Endothelial cell of umbilical vein (primary cell): Measurements from ENCODE around the gene DISP2. TPM values are rescaled to one million over a fixed set of nuclear protein-coding genes. Genes with fewer than 3 reads are reported as not detected.

ENCODE experiments used
- BruUV-seq: library from RNA; stranded (reverse); fragments of 400-500 nt; replicated peaks from 2 replicates; lab custom pipeline; 2021; lab: Mats Ljungman, UMichigan
- CTCF ChIA-PET: fragments of 300-600, 350-600 bp; sonication (Branson Sonifier 250); formaldehyde crosslinking; loops from one replicate; lab custom pipeline; 2021; ENCODE audit warnings: antibody characterized with exemption, inconsistent platforms; lab: Charles Lee
- POLR2A ChIA-PET: fragments of 300-600, 350-600 bp; sonication (Branson Sonifier 250); formaldehyde crosslinking; loops from one replicate; lab custom pipeline; 2021; ENCODE audit warnings: antibody characterized with exemption, inconsistent platforms; lab: Charles Lee
- DNase-seq: peaks from one replicate; pipeline ENCODE4 v3.0.0-alpha.2; 2011; ENCODE audit warnings: low read depth, low spot score
- FAIRE-seq: peaks from 2 replicates; lab custom pipeline; 2011; peaks lifted over from hg19 to GRCh38; lab: Jason Lieb, UNC
- H2AFZ ChIP-seq: 2 replicates; pipeline ENCODE4 v1.6.0; 2012; ENCODE audit warnings: low read depth, low read length, control low read depth, inconsistent platforms
- H3K27ac ChIP-seq: 2 replicates; pipeline ENCODE4 v1.5.1; 2011; ENCODE audit warnings: low read depth, mild to moderate bottlenecking, control low read depth, low read length, moderate library complexity; ENCODE audit not compliant: insufficient read depth
- H3K27me3 ChIP-seq, 2 experiments: 2 replicates each; pipeline versions ENCODE4 v1.6.0 to v1.6.1; 2011; ENCODE audit warnings: low read length in 2 of 2, mixed read lengths in 1 of 2; ENCODE audit not compliant: control insufficient read depth in 2 of 2, insufficient read depth in 2 of 2
- H3K36me3 ChIP-seq, 2 experiments: 2 replicates in 1 of 2; 3 replicates in 1 of 2; pipeline ENCODE4 v1.5.1; 2011; ENCODE audit warnings: low read length in 2 of 2, mild to moderate bottlenecking in 1 of 2, moderate library complexity in 1 of 2; ENCODE audit not compliant: control insufficient read depth in 2 of 2, insufficient read depth in 2 of 2; ENCODE audit errors: extremely low read depth in 1 of 2
- H3K4me1 ChIP-seq: 3 replicates; pipeline ENCODE4 v1.5.1; 2011; ENCODE audit warnings: mild to moderate bottlenecking, low read length; ENCODE audit not compliant: control insufficient read depth, insufficient read depth; ENCODE audit errors: extremely low read depth
- H3K4me2 ChIP-seq: 2 replicates; pipeline ENCODE4 v1.6.1; 2011; ENCODE audit warnings: low read length, control low read depth, mixed read lengths; ENCODE audit not compliant: insufficient read depth
- H3K4me3 ChIP-seq, 3 experiments: fragments of 200-600 bp in 1 of 3; sonication (generic), shearing (Covaris generic) in 1 of 3; replicated peaks in 1 of 3; 2 replicates each; pipeline ENCODE4 v1.5.1; 2011 to 2016; ENCODE audit warnings: control low read depth in 3 of 3, low read length in 3 of 3, mild to moderate bottlenecking in 2 of 3, inconsistent platforms in 1 of 3, low read depth in 1 of 3, moderate library complexity in 1 of 3; ENCODE audit not compliant: insufficient read depth in 1 of 3
- H3K79me2 ChIP-seq: 2 replicates; pipeline ENCODE4 v1.6.0; 2012; ENCODE audit warnings: low read length, inconsistent platforms; ENCODE audit not compliant: control insufficient read depth, insufficient read depth
- H3K9ac ChIP-seq: replicated peaks from 2 replicates; pipeline ENCODE3; 2011; ENCODE audit warnings: low read length, control low read depth; ENCODE audit not compliant: insufficient read depth; ENCODE audit errors: extremely low read depth
- H3K9me1 ChIP-seq: replicated peaks from 3 replicates; pipeline ENCODE4 v1.6.0; 2011; ENCODE audit warnings: mild to moderate bottlenecking, low read length; ENCODE audit not compliant: control insufficient read depth, insufficient read depth; ENCODE audit errors: extremely low read depth
- H3K9me3 ChIP-seq: replicated peaks from 2 replicates; pipeline ENCODE4 v1.5.1; 2012; ENCODE audit warnings: low read length, inconsistent platforms; ENCODE audit not compliant: control insufficient read depth, insufficient read depth
- H4K20me1 ChIP-seq: replicated peaks from 2 replicates; pipeline ENCODE3; 2011; ENCODE audit warnings: mild to moderate bottlenecking, low read length; ENCODE audit not compliant: control insufficient read depth, insufficient read depth; ENCODE audit errors: extremely low read depth
- CTCF ChIP-seq, 2 donors: IDR thresholded peaks; 1 replicate in 1 of 2; 2 replicates in 1 of 2; pipeline ENCODE4 v1.5.1; 2011; ENCODE audit warnings: low read length in 2 of 2, mild to moderate bottlenecking in 2 of 2, moderate library complexity in 2 of 2, control low read depth in 1 of 2, inconsistent platforms in 1 of 2, low read depth in 1 of 2; ENCODE audit not compliant: insufficient read depth in 1 of 2; ENCODE audit errors: extremely low read depth in 1 of 2
- EZH2 ChIP-seq: IDR thresholded peaks from 2 replicates; pipeline ENCODE4 v1.6.1; 2012; ENCODE audit warnings: borderline replicate concordance, low read depth, mild to moderate bottlenecking, moderate library complexity, low read length, inconsistent platforms; ENCODE audit not compliant: severe bottlenecking
- FOS ChIP-seq: IDR thresholded peaks from 2 replicates; pipeline ENCODE4 v1.6.1; 2011; ENCODE audit warnings: mild to moderate bottlenecking, low read length, moderate library complexity, borderline replicate concordance; ENCODE audit not compliant: insufficient read depth
- GATA2 ChIP-seq: IDR thresholded peaks from 2 replicates; pipeline ENCODE4 v1.7.0; 2011; ENCODE audit warnings: low read depth, mild to moderate bottlenecking, moderate library complexity, mixed read lengths, low read length; ENCODE audit not compliant: insufficient read length, insufficient read depth
- JUN ChIP-seq: IDR thresholded peaks from 2 replicates; pipeline ENCODE4 v1.6.1; 2011; ENCODE audit warnings: borderline replicate concordance, low read depth; ENCODE audit not compliant: insufficient read length, insufficient read depth
- MAX ChIP-seq: IDR thresholded peaks from 2 replicates; pipeline ENCODE4 v1.6.1; 2011; ENCODE audit not compliant: insufficient read depth, insufficient read length
- MYC ChIP-seq: IDR thresholded peaks from one replicate; pipeline ENCODE4 v1.6.1; 2011; ENCODE audit warnings: mild to moderate bottlenecking, low read depth, low read length
- POLR2A ChIP-seq: IDR thresholded peaks from 2 replicates; pipeline ENCODE4 v1.6.1; 2012; ENCODE audit warnings: low read depth, mild to moderate bottlenecking, control low read depth, low read length
- POLR2AphosphoS5 ChIP-seq: IDR thresholded peaks from 2 replicates; pipeline ENCODE4 v1.6.1; 2012; ENCODE audit warnings: low read depth, mild to moderate bottlenecking, control low read depth, low read length, moderate library complexity; ENCODE audit not compliant: insufficient read depth
- dilution Hi-C: fragments of 300-500 bp; cut with MboI; formaldehyde crosslinking; loops from one replicate; pipeline ENCODE4 v1.15.0; 2019; ENCODE audit warnings: low sequenced_read_pairs; ENCODE audit not compliant: extremely low pct_ligation_motif_present
- intact Hi-C: fragments of 100-400 bp; cut with micrococcal nuclease; formaldehyde crosslinking; loops from one replicate; pipeline ENCODE4 v1.10.0; 2022
- polyA plus RNA-seq, 4 experiments: library from polyadenylated mRNA; depleted of rRNA in 3 of 4; stranded (reverse) in 3 of 4; unstranded in 1 of 4; fragments of >200 nt; gene quantifications; 2 replicates each; pipeline versions ENCODE4 v1.2.1 to v1.2.3, GENCODE V29; 2011 to 2012; ENCODE audit warnings: missing spikeins in 1 of 4
- total RNA-seq: library from RNA; stranded (reverse); gene quantifications from 2 replicates; pipeline ENCODE4 v1.2.3, GENCODE V29; 2021

Gene DISP2
- total and polyA plus RNA-seq, 2 donors (not counting 3 experiments of a cell fraction or from before 2014, with no cell fraction given) = 0.10 to 1.2 TPM

GRCh38 chr15:40424483-40425115 is 66.6 kb downstream of the DISP2 start:
- H3K79me2 ChIP-seq = no peaks in the 10 kb centered on the region
- no peaks in the 10 kb centered on the region for H3K36me3 ChIP-seq
- no peaks in the 10 kb centered on the region for H3K9me3 ChIP-seq
- intact Hi-C loops = no loop called here
- dilution Hi-C loops = no loop called here
- BruUV-seq = no TSS peak
- no peak overlapping the region for H3K4me3 ChIP-seq
- POLR2A ChIA-PET = no interaction called here
- no peaks in the 10 kb centered on the region for H3K4me1 ChIP-seq
- TF ChIP-seq MAX (no peak), POLR2AphosphoS5 (no peak), FOS (no peak), JUN (no peak), CTCF (IDR thresholded peaks at IDR 0.05; ENCODE audit: extremely low read depth in 1 of 2, insufficient read depth in 1 of 2, low read depth in 1 of 2, low read length in 2 of 2) (no peak), POLR2A (no peak), MYC (no peak), GATA2 (no peak), EZH2 (no peak)
- FAIRE-seq (no peak), DNase-seq (no peak)
- no peaks in the 10 kb centered on the region for H4K20me1 ChIP-seq
- no peak overlapping the region for H3K9ac ChIP-seq
- peaks cover 0 to 6% of the 10 kb centered on the region in 2 experiments for H3K27me3 ChIP-seq
- no peak overlapping the region for H3K4me2 ChIP-seq
- H3K27ac ChIP-seq = no peak overlapping the region
- H2AFZ ChIP-seq = no peak overlapping the region
- H3K9me1 ChIP-seq = no peaks in the 10 kb centered on the region
- CTCF ChIA-PET = interaction anchor here (1.0 to 6.9 kb wide), 7 partner anchors 10 to 207 kb away, joined by 3 to 113 read pairs (median 4); no protein-coding TSS in a partner anchor
